DND-41 (cell line): ENCODE results near the gene EAF2.
A peak's percentile ranks its signal among the peaks of the same experiment; 100 is the strongest.

ENCODE experiments used
- ATAC-seq: fragments of 200-7000 bp; cut with Tn5 transposase; 3 replicates; pipeline ENCODE4 v1.9.1; 2021; ENCODE audit warnings: low read depth; ENCODE audit not compliant: insufficient read depth
- DNase-seq: peaks from one replicate; pipeline ENCODE4 v3.0.0-alpha.2; 2020
- H2AFZ ChIP-seq: 2 replicates; pipeline ENCODE4 v1.6.0; 2012; ENCODE audit warnings: low read depth, low read length
- H3K27ac ChIP-seq: 2 replicates; pipeline ENCODE4 v1.5.1; 2012; ENCODE audit warnings: low read length, inconsistent platforms
- H3K27me3 ChIP-seq: fragments of 200-600 bp; sonication (generic); 2 replicates; pipeline ENCODE4 v1.6.0; 2012; ENCODE audit warnings: low read length, mild to moderate bottlenecking, inconsistent platforms; ENCODE audit not compliant: insufficient read depth, poor library complexity
- H3K36me3 ChIP-seq: 2 replicates; pipeline ENCODE4 v1.5.1; 2012; ENCODE audit warnings: low read length, inconsistent platforms; ENCODE audit not compliant: insufficient read depth
- H3K4me1 ChIP-seq: 2 replicates; pipeline ENCODE4 v1.5.1; 2012; ENCODE audit warnings: mild to moderate bottlenecking, low read length; ENCODE audit not compliant: insufficient read depth
- H3K4me2 ChIP-seq: 2 replicates; pipeline ENCODE4 v1.6.0; 2012; ENCODE audit warnings: mild to moderate bottlenecking, moderate library complexity, low read length, inconsistent platforms; ENCODE audit not compliant: insufficient read depth
- H3K4me3 ChIP-seq, 2 experiments: fragments of 200-600 bp in 1 of 2; shearing (Covaris generic) in 1 of 2; 2 replicates each; pipeline ENCODE4 v1.5.1; 2012 to 2016; ENCODE audit warnings: inconsistent platforms in 2 of 2, low read length in 2 of 2, mild to moderate bottlenecking in 2 of 2, low read depth in 1 of 2, moderate library complexity in 1 of 2
- H3K79me2 ChIP-seq: 2 replicates; pipeline ENCODE4 v1.6.0; 2012; ENCODE audit warnings: low read length, inconsistent platforms; ENCODE audit not compliant: insufficient read depth
- H3K9ac ChIP-seq: 2 replicates; pipeline ENCODE4 v1.6.0; 2012; ENCODE audit warnings: low read depth, mild to moderate bottlenecking, inconsistent platforms, low read length, moderate library complexity
- H3K9me3 ChIP-seq: 2 replicates; pipeline ENCODE4 v1.5.1; 2012; ENCODE audit warnings: low read length, moderate library complexity, mild to moderate bottlenecking, inconsistent platforms; ENCODE audit not compliant: insufficient read depth, severe bottlenecking
- H4K20me1 ChIP-seq: 2 replicates; pipeline ENCODE4 v1.6.0; 2012; ENCODE audit warnings: low read length; ENCODE audit not compliant: insufficient read depth
- EZH2 ChIP-seq: IDR thresholded peaks from 3 replicates; pipeline ENCODE4 v1.6.1; 2012; ENCODE audit warnings: borderline replicate concordance, low read depth, mild to moderate bottlenecking, moderate library complexity, low read length, inconsistent platforms; ENCODE audit not compliant: severe bottlenecking
- TF ChIP-seq, protein P1 (sequence below): IDR thresholded peaks from 2 replicates; pipeline ENCODE4 v1.5.1; 2012; ENCODE audit warnings: borderline replicate concordance, low read length, moderate library complexity, mild to moderate bottlenecking; ENCODE audit not compliant: poor library complexity, severe bottlenecking; ENCODE audit errors: extremely low read depth

Gene EAF2

DNA sequence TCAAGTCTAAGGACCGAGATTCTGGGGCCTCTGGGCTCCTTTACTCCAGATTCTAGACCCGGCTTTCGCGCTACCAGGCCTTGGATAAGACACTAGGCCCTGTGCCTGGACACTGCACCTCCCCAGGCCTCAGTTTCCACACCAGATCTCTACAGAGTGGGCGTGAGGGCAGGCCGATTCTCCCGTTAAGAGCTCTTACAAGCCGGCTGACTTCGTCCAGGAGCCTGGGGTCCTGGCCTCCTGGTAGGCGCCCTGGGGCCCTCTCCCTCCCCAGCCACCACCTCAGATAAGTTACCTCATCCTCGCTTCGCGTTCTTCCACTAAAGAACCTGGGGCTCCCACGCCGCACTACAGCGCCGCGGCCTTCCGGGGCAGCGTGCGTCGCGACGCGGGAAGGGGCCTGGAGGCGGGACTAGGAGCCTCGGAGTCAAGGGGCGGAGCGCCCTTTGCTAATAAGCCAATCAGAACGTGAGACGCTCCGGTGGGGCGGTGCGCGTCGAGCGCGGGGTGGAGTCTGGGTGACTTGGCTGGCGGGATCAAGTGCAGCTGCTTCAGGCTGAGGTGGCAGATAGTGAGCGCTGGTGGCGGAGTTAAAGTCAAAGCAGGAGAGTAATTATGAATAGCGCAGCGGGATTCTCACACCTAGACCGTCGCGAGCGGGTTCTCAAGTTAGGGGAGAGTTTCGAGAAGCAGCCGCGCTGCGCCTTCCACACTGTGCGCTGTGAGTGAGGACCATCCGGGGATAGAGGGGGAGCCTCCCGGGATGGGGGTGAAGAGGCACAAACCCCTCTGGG is at the start of gene EAF2, which contains the start of gene IQCB1:
EAF2 (plus strand) TSS at position 539 of the 794 bp plus-strand sequence; CDS start at position 616, 77 bp downstream.
IQCB1 (minus strand) TSS at position 390 of the 794 bp plus-strand sequence. CDS start 6,100 bp downstream, outside the sequence.
- H3K79me2 ChIP-seq, result peaks cover 43% of the 10 kb centered on the region
- peak; percentile 96 for DNase-seq
- H3K36me3 ChIP-seq, result peaks cover 28% of the 10 kb centered on the region
- no peaks in the 10 kb centered on the region for H3K9me3 ChIP-seq
- peaks cover under 1% of the 10 kb centered on the region; the same call in 1 of the 2 replicates for H4K20me1 ChIP-seq
- peak within 1 kb of the TSS; percentile 69 to 85 for H3K4me3 ChIP-seq
- no peak for TF ChIP-seq EZH2
- TF ChIP-seq, protein P1, sequence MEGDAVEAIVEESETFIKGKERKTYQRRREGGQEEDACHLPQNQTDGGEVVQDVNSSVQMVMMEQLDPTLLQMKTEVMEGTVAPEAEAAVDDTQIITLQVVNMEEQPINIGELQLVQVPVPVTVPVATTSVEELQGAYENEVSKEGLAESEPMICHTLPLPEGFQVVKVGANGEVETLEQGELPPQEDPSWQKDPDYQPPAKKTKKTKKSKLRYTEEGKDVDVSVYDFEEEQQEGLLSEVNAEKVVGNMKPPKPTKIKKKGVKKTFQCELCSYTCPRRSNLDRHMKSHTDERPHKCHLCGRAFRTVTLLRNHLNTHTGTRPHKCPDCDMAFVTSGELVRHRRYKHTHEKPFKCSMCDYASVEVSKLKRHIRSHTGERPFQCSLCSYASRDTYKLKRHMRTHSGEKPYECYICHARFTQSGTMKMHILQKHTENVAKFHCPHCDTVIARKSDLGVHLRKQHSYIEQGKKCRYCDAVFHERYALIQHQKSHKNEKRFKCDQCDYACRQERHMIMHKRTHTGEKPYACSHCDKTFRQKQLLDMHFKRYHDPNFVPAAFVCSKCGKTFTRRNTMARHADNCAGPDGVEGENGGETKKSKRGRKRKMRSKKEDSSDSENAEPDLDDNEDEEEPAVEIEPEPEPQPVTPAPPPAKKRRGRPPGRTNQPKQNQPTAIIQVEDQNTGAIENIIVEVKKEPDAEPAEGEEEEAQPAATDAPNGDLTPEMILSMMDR, result peak; percentile 23
- peak within 1 kb of the TSS; percentile 86 for H3K4me2 ChIP-seq
- no peaks in the 10 kb centered on the region for H3K27me3 ChIP-seq
- H3K4me1 ChIP-seq, result peaks cover 35% of the 10 kb centered on the region
- peak; percentile 97 for ATAC-seq
- peak within 1 kb of the TSS; percentile 80 for H3K9ac ChIP-seq
- H3K27ac ChIP-seq, result peak within 1 kb of the TSS; percentile 89
- H2AFZ ChIP-seq, result peak within 1 kb of the TSS; percentile 91

DNA sequence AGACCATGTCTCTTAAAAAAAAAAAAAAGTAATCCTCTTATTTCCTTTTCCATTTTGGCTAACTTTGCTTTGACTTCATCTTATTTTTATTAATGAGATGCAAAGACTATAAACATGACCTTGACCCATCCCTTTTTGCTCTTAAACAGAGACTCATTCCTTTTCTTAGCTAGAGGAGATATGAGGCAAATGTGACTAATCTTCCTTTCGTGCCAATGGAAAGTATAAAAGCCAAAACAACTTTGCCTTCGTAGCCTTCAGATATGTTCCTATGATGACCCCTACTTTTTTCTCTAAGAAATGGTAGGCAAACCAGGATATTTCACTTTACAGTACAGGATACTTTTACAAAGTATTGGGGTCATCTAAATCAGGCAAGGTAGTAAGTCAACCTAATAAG is 48.5 kb upstream of the EAF2 start:
- Histone ChIP-seq H4K20me1 (no peaks in the 10 kb centered on the region), H3K4me3 (no peak overlapping the region), H2AFZ (no peak overlapping the region), H3K27me3 (no peaks in the 10 kb centered on the region), H3K4me1 (no peaks in the 10 kb centered on the region), H3K36me3 (peaks cover 69% of the 10 kb centered on the region), H3K9ac (no peak overlapping the region), H3K27ac (no peak overlapping the region), H3K4me2 (no peak overlapping the region), H3K9me3 (no peaks in the 10 kb centered on the region), H3K79me2 (no peaks in the 10 kb centered on the region)
- no peak for DNase-seq
- no peak for ATAC-seq
- TF ChIP-seq, protein P1, result no peak

DNA sequence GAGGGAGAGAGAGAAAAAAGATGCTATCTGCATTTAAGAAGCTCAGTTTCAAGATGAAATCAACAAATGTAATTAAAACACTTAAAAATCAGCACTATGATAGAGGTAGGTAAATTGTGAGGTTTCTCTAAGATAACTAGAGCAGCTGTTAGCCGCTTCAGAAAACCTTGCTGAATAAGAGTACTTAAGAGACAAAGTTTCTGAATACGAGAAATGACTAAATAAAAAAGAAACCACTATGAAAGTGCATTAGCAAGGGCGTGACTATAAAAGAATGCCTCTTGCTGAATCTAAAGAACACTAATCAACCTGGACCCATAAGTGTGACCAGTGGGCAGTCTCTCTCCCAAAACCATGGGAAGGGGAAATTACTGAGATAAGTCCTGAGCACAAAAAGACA is 41.9 kb upstream of the EAF2 start:
- Histone ChIP-seq H3K9me3 (no peaks in the 10 kb centered on the region), H3K79me2 (no peaks in the 10 kb centered on the region), H3K4me3 (no peak overlapping the region), H3K27ac (no peak overlapping the region), H2AFZ (no peak overlapping the region), H3K27me3 (no peaks in the 10 kb centered on the region), H3K4me2 (no peak overlapping the region), H3K9ac (no peak overlapping the region), H3K4me1 (no peaks in the 10 kb centered on the region), H4K20me1 (no peaks in the 10 kb centered on the region), H3K36me3 (peaks cover 76% of the 10 kb centered on the region)
- DNase-seq (no peak), ATAC-seq (no peak)
- TF ChIP-seq EZH2, result no peak
- TF ChIP-seq, protein P1, result no peak
